GM12878 (cell line): Measurements from ENCODE around the gene ZMIZ1. TPM values are rescaled to one million over a fixed set of nuclear protein-coding genes. Genes with fewer than 3 reads are reported as not detected.

Experiments used
- ATAC-seq: fragments of 200-7000 bp; cut with Tn5 transposase; 3 replicates; pipeline ENCODE4 v1.9.1; 2020; ENCODE audit warnings: mild to moderate bottlenecking, moderate library complexity
- BruUV-seq: library from RNA; stranded (reverse); fragments of 400-500 nt; replicated peaks from 2 replicates; lab custom pipeline; 2021; lab: Mats Ljungman, UMichigan
- CTCF ChIA-PET: fragments of 300-600 bp; sonication (Branson Sonifier 250); formaldehyde crosslinking; extraction: SDS; loops from one replicate; lab custom pipeline; 2021; ENCODE audit warnings: inconsistent platforms; lab: Yijun Ruan, JAX
- POLR2A ChIA-PET: fragments of 350-600 bp; formaldehyde crosslinking; extraction: SDS; loops from one replicate; lab custom pipeline; 2021; ENCODE audit warnings: inconsistent platforms; lab: Charles Lee
- RAD21 ChIA-PET: fragments of 300-600 bp; sonication (Branson Sonifier 250); formaldehyde crosslinking; loops from one replicate; lab custom pipeline; 2023; ENCODE audit warnings: antibody characterized with exemption; ENCODE audit not compliant: unreplicated experiment; lab: Charles Lee
- SMC1A ChIA-PET: fragments of 300-600 bp; sonication (Branson Sonifier 250); formaldehyde crosslinking; loops from one replicate; lab custom pipeline; 2023; ENCODE audit not compliant: unreplicated experiment, uncharacterized antibody; lab: Charles Lee
- DNase-seq: peaks from one replicate; pipeline ENCODE4 v3.0.0-alpha.2; 2011; ENCODE audit warnings: low read depth, low spot score
- FAIRE-seq: peaks from 3 replicates; lab custom pipeline; 2011; peaks lifted over from hg19 to GRCh38; lab: Jason Lieb, UNC
- H2AFZ ChIP-seq: 2 replicates; pipeline ENCODE4 v1.6.0; 2011; ENCODE audit warnings: low read depth, low read length, control low read depth; ENCODE audit not compliant: control insufficient read depth
- H3K27ac ChIP-seq: 2 replicates; pipeline ENCODE4 v1.5.1; 2011; ENCODE audit warnings: control low read depth; ENCODE audit not compliant: control insufficient read depth, insufficient read depth
- H3K27me3 ChIP-seq, 2 experiments: replicated peaks in 1 of 2; 2 replicates each; pipeline versions ENCODE4 v1.6.0 to v1.6.1; 2011; ENCODE audit warnings: low read length in 1 of 2; ENCODE audit not compliant: control insufficient read depth in 2 of 2, insufficient read depth in 2 of 2
- H3K36me3 ChIP-seq, 2 experiments: 2 replicates each; pipeline ENCODE4 v1.5.1; 2011; ENCODE audit warnings: low read length in 1 of 2; ENCODE audit not compliant: control insufficient read depth in 2 of 2, insufficient read depth in 2 of 2
- H3K4me1 ChIP-seq: 2 replicates; pipeline ENCODE4 v1.6.1; 2011; ENCODE audit warnings: mild to moderate bottlenecking, low read length, moderate library complexity, mixed read lengths; ENCODE audit not compliant: control insufficient read depth, insufficient read depth
- H3K4me2 ChIP-seq: 2 replicates; pipeline ENCODE4 v1.6.0; 2011; ENCODE audit warnings: control low read depth; ENCODE audit not compliant: control insufficient read depth, insufficient read depth
- H3K4me3 ChIP-seq: fragments of 200-600 bp; sonication (generic); 2 replicates; pipeline ENCODE4 v1.5.1; 2016
- H3K79me2 ChIP-seq: 2 replicates; pipeline ENCODE4 v1.6.0; 2011; ENCODE audit warnings: low read length; ENCODE audit not compliant: control insufficient read depth, insufficient read depth
- H3K9ac ChIP-seq: 2 replicates; pipeline ENCODE4 v1.8.0; 2011; ENCODE audit warnings: low read length, control low read depth, mixed read lengths; ENCODE audit not compliant: control insufficient read depth, insufficient read depth
- H3K9me3 ChIP-seq: replicated peaks from 3 replicates; pipeline ENCODE4 v1.5.1; 2011; ENCODE audit warnings: mild to moderate bottlenecking, low read length; ENCODE audit not compliant: control insufficient read depth, insufficient read depth
- H4K20me1 ChIP-seq: 2 replicates; pipeline ENCODE4 v1.6.0; 2011; ENCODE audit not compliant: control insufficient read depth, insufficient read depth
- BHLHE40 ChIP-seq, 2 experiments: fragments of 450-650 bp in 1 of 2; IDR thresholded peaks; 2 replicates each; pipeline ENCODE4 v1.6.1; 2011 to 2017; ENCODE audit warnings: low read depth in 2 of 2, borderline replicate concordance in 1 of 2, improper control_type of control experiment in 1 of 2, low read length in 1 of 2, mild to moderate bottlenecking in 1 of 2
- DPF2 ChIP-seq: fragments of 450-650 bp; IDR thresholded peaks from 2 replicates; pipeline ENCODE4 v1.6.1; 2017; ENCODE audit warnings: mild to moderate bottlenecking
- HDAC2 ChIP-seq: fragments of 200-600 bp; sonication (generic); IDR thresholded peaks from 2 replicates; pipeline ENCODE4 v1.6.1; 2017
- MEF2B ChIP-seq: fragments of 450-650 bp; IDR thresholded peaks from 2 replicates; pipeline ENCODE4 v1.6.1; 2018; ENCODE audit warnings: mild to moderate bottlenecking, moderate library complexity; ENCODE audit not compliant: partially characterized antibody, poor library complexity, severe bottlenecking
- RUNX3 ChIP-seq: IDR thresholded peaks from 2 replicates; pipeline ENCODE4 v1.6.1; 2012; ENCODE audit warnings: low read length, inconsistent platforms
- WGBS: methylation state at CpG from one replicate; pipeline ENCODE4 v1.1.6; 2016; ENCODE audit warnings: low lambda C conversion rate; ENCODE audit not compliant: insufficient replicate concordance, insufficient coverage; ENCODE audit errors: missing lambda C conversion rate; 5-methylcytosine and 5-hydroxymethylcytosine counted together
- in situ Hi-C: fragments of 300-500 bp; cut with MboI; formaldehyde crosslinking; loops from 9 replicates; pipeline ENCODE4 v1.14.3; 2018; ENCODE audit warnings: mixed read lengths
- intact Hi-C: fragments of 100-400 bp; cut with micrococcal nuclease; formaldehyde crosslinking; loops from one replicate; pipeline ENCODE4 v1.14.2; 2022; ENCODE audit not compliant: unreplicated experiment
- polyA plus RNA-seq, 11 experiments: library from polyadenylated mRNA; depleted of rRNA in 4 of 11; unstranded in 6 of 11; stranded (reverse) in 5 of 11; fragments of >200 nt; fragmentation: Nextera tagmentation in 4 of 11; fragmentation: Illumina TruSeq in 1 of 11; extraction: Ambion mirVana in 4 of 11; extraction: Trizol in 1 of 11; gene quantifications; 1 replicate in 1 of 11; 2 replicates in 10 of 11; pipeline versions ENCODE4 v1.2.1 to v1.2.3, GENCODE V29; 2011 to 2016; ENCODE audit warnings: inconsistent platforms in 2 of 11, missing spikeins in 2 of 11, low read depth in 1 of 11
- total RNA-seq, 4 experiments: library from RNA; depleted of rRNA in 3 of 4; stranded (reverse); fragments of >200 nt in 3 of 4; fragmentation: Illumina TruSeq in 1 of 4; extraction: Trizol in 1 of 4; gene quantifications; 2 replicates each; pipeline versions ENCODE4 v1.2.1 to v1.2.3, GENCODE V29; 2013 to 2021
- TF ChIP-seq, protein P1 (sequence below): fragments of 450-650 bp; IDR thresholded peaks from 2 replicates; pipeline ENCODE4 v1.6.1; 2016; ENCODE audit warnings: mild to moderate bottlenecking
- TF ChIP-seq, protein P2 (sequence below): fragments of 450-650 bp; IDR thresholded peaks from 2 replicates; pipeline ENCODE4 v1.6.1; 2016; ENCODE audit warnings: mild to moderate bottlenecking

The ZMIZ1 gene
- total and polyA plus RNA-seq, 10 of the 15 experiments (the other 5 are each of a cell fraction or from before 2014, with no cell fraction given) = 3.1 to 82.3 (median 14.9) TPM

DNA sequence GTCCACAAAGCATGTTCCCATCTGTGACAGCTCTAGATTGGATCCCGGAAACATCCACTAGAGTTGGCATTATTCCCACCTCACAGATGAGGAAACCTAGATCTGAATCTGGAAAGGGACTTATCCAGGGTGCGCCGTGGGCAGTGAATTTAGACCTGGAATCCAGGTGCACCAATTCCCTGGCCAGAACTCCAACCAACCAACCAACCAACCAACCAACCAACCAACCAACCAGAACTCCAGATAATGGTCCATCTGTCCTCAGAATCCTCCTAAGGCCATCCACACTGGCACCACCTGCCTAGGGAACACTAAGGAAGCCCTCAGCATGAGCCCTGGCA is 42.0 kb upstream of the ZMIZ1 start:
- no TSS peak for BruUV-seq
- intact Hi-C loops = no loop called here
- POLR2A ChIA-PET = no interaction called here
- H4K20me1 ChIP-seq = no peaks in the 10 kb centered on the region
- FAIRE-seq = no peak
- no peaks in the 10 kb centered on the region for H3K79me2 ChIP-seq
- peaks cover 14% of the 10 kb centered on the region for H3K4me1 ChIP-seq
- in situ Hi-C loops = no loop called here
- no peaks in the 10 kb centered on the region for H3K9me3 ChIP-seq
- no peak for ATAC-seq
- H3K27ac ChIP-seq = no peak overlapping the region
- no peaks in the 10 kb centered on the region for H3K36me3 ChIP-seq
- CTCF ChIA-PET = no interaction called here
- no peak overlapping the region for H3K9ac ChIP-seq
- peaks cover 0 to 1% of the 10 kb centered on the region in 2 experiments; a peak in 1 of 4 replicates for H3K27me3 ChIP-seq
- RAD21 ChIA-PET = no interaction called here
- SMC1A ChIA-PET = no interaction called here
- H3K4me3 ChIP-seq = no peak overlapping the region
- 80% methylated on average over 3 of the region's 3 CpGs for WGBS
- no peak overlapping the region for H3K4me2 ChIP-seq
- no peak for DNase-seq
- no peak for TF ChIP-seq HDAC2
- no peak overlapping the region for H2AFZ ChIP-seq

DNA sequence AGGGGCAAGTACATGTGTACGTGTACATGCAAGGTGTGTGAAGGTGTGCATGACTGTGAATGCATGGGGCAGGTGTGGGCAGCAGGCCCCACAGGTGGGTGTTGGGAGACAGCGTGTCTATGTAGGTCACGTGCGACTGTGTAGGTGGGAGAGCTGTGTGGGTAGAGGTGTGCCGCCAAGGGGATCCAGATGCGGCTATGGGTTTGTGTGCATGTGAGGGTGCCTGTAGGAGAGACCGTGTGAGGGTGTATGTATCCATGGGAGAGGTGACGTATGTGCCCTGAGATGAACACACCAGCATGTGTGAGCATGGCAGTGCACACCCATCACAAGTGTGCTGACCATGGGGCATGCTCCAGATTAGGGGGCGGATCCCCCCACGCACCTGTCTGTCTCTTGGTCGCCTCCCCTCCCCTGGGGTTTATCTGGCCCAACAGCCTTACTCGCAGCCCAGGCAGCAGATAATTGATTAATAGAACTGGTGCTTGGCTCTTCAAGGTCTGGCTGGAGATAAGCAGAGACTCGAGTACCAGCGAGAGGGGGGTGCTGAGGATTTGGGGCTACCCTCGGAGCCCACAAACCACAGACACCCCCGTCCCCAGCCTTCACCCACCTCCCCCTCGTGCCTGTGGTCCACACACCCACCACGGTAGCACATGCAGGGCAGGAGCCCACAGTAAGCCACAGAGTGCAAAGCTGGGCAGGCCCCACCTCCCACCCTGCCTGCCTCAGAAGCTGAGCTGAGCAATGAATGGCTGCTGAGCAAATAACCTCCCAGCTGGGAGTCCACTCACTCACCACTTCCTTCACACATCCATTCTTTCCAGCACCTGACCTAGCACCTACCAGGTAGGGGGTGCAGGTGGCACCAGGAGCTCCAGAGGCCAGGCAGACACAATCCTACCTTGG is 41.4 kb upstream of the ZMIZ1 start:
- no peak overlapping the region for H3K4me2 ChIP-seq
- ChIA-PET CTCF (no interaction called here), SMC1A (no interaction called here), RAD21 (no interaction called here), POLR2A (no interaction called here)
- H3K36me3 ChIP-seq = no peaks in the 10 kb centered on the region
- no peaks in the 10 kb centered on the region for H3K79me2 ChIP-seq
- H3K4me3 ChIP-seq = no peak overlapping the region
- DNase-seq (no peak), ATAC-seq (peak; percentile 28; the same call in 2 of the 3 replicates), FAIRE-seq (no peak)
- peaks cover 0 to 1% of the 10 kb centered on the region in 2 experiments; a peak in 1 of 4 replicates for H3K27me3 ChIP-seq
- no peak overlapping the region for H3K27ac ChIP-seq
- intact Hi-C loops = no loop called here
- H3K9me3 ChIP-seq = no peaks in the 10 kb centered on the region
- no peaks in the 10 kb centered on the region for H4K20me1 ChIP-seq
- under 1% methylated on average over 17 of the region's 18 CpGs for WGBS
- TF ChIP-seq, protein P1, sequence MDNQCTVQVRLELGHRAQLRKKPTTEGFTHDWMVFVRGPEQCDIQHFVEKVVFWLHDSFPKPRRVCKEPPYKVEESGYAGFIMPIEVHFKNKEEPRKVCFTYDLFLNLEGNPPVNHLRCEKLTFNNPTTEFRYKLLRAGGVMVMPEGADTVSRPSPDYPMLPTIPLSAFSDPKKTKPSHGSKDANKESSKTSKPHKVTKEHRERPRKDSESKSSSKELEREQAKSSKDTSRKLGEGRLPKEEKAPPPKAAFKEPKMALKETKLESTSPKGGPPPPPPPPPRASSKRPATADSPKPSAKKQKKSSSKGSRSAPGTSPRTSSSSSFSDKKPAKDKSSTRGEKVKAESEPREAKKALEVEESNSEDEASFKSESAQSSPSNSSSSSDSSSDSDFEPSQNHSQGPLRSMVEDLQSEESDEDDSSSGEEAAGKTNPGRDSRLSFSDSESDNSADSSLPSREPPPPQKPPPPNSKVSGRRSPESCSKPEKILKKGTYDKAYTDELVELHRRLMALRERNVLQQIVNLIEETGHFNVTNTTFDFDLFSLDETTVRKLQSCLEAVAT = peak; percentile 70; the same call in 1 of the 2 replicates
- TF ChIP-seq RUNX3 (peak; percentile 43; the same call in 1 of the 2 replicates), DPF2 (no peak), MEF2B (peak; percentile 24), BHLHE40 (IDR thresholded peaks at IDR 0.05; ENCODE audit: borderline replicate concordance in 1 of 2, low read depth in 2 of 2, low read length in 1 of 2) (peak; percentile 73 to 87; a peak in 3 of 4 replicates)
- TF ChIP-seq, protein P2, sequence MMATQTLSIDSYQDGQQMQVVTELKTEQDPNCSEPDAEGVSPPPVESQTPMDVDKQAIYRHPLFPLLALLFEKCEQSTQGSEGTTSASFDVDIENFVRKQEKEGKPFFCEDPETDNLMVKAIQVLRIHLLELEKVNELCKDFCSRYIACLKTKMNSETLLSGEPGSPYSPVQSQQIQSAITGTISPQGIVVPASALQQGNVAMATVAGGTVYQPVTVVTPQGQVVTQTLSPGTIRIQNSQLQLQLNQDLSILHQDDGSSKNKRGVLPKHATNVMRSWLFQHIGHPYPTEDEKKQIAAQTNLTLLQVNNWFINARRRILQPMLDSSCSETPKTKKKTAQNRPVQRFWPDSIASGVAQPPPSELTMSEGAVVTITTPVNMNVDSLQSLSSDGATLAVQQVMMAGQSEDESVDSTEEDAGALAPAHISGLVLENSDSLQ = peak; percentile 27; the same call in 1 of the 2 replicates
- no TSS peak for BruUV-seq
- H3K9ac ChIP-seq = no peak overlapping the region
- H3K4me1 ChIP-seq = peaks cover 14% of the 10 kb centered on the region
- no peak overlapping the region for H2AFZ ChIP-seq
- in situ Hi-C loops = no loop called here
